ENCODE measurements around the gene FLACC1.

The FLACC1 gene

GRCh38 chr2:201357221-201357620, at the start of gene FLACC1:
Gene FLACC1 (minus strand): TSS chr2:201357345. CDS start chr2:201351404, 5,941 bp downstream.
- peak; percentile 94 for DNase-seq (ENCODE audit: low read depth)
- H3K4me3 ChIP-seq (ENCODE audit: low read length): peak within 1 kb of the TSS; percentile 7
- TF ChIP-seq CTCF (conservative IDR thresholded peaks at IDR 0.05; ENCODE audit: low read depth, low read length): no peak

GRCh38 chr2:201406077-201406662, 49.0 kb upstream of the FLACC1 start:
- H3K4me3 ChIP-seq (ENCODE audit: low read length): peak overlapping the region; percentile 45
- no peak for TF ChIP-seq CTCF (conservative IDR thresholded peaks at IDR 0.05; ENCODE audit: low read depth, low read length)
- peak; percentile 82 for DNase-seq (ENCODE audit: low read depth)

GRCh38 chr2:201404699-201405280, 47.6 kb upstream of the FLACC1 start:
- H3K4me3 ChIP-seq (ENCODE audit: low read length): peak overlapping the region; percentile 4
- no peak for TF ChIP-seq CTCF (conservative IDR thresholded peaks at IDR 0.05; ENCODE audit: low read depth, low read length)
- no peak for DNase-seq (ENCODE audit: low read depth)

- peak overlapping the region; percentile 11 for H3K4me3 ChIP-seq (ENCODE audit: low read length)
- no peak for TF ChIP-seq CTCF (conservative IDR thresholded peaks at IDR 0.05; ENCODE audit: low read depth, low read length)
- peak; percentile 77 for DNase-seq (ENCODE audit: low read depth)
Observed at GRCh38 chr2:201403880-201404279, 46.7 kb upstream of the FLACC1 start.

- DNase-seq (ENCODE audit: low read depth): no peak
- H3K4me3 ChIP-seq (ENCODE audit: low read length): no peak overlapping the region
- TF ChIP-seq CTCF (conservative IDR thresholded peaks at IDR 0.05; ENCODE audit: low read depth, low read length): no peak
Observed at GRCh38 chr2:201402651-201403562, 45.8 kb upstream of the FLACC1 start.

- TF ChIP-seq CTCF (conservative IDR thresholded peaks at IDR 0.05; ENCODE audit: low read depth, low read length): no peak
- DNase-seq (ENCODE audit: low read depth): no peak
- H3K4me3 ChIP-seq (ENCODE audit: low read length): no peak overlapping the region
Observed at GRCh38 chr2:201401815-201402214, 44.7 kb upstream of the FLACC1 start.
